ENCODE measurements around the gene ZCCHC2. TPM values are rescaled to one million over a fixed set of nuclear protein-coding genes. Genes with fewer than 3 reads are reported as not detected.

Gene ZCCHC2
- total and polyA plus RNA-seq, 2 of the 13 experiments (the other 11 are each of a cell fraction or from before 2014, with no cell fraction given): 62.5 to 76.1 TPM

- Histone ChIP-seq H4K20me1 (ENCODE audit: insufficient read depth, low read length) (peaks cover 19% of the 10 kb centered on the region; the same call in 1 of the 2 replicates), H3K4me2 (ENCODE audit: low read depth, low read length) (peak overlapping the region; percentile 33; the same call in 1 of the 2 replicates), H3K27ac (ENCODE audit: extremely low read length, insufficient read depth, low read length) (peak overlapping the region; percentile 46), H3K9me3 (ENCODE audit: low read length) (no peaks in the 10 kb centered on the region), H3K36me3 (replicated peaks in 1 of 2; ENCODE audit: control insufficient read depth in 1 of 2, insufficient read depth in 2 of 2, low read length in 2 of 2) (peaks cover 18 to 58% of the 10 kb centered on the region in 2 experiments), H3K27me3 (ENCODE audit: control insufficient read depth in 1 of 2, insufficient read depth in 2 of 2, low read length in 2 of 2) (no peaks in the 10 kb centered on the region), H3K4me1 (ENCODE audit: insufficient read depth, low read length) (peaks cover 63% of the 10 kb centered on the region), H2AFZ (ENCODE audit: low read length) (no peak overlapping the region), H3K4me3 (replicated peaks in 1 of 3; ENCODE audit: insufficient read depth in 1 of 3, low read depth in 2 of 3, low read length in 3 of 3) (peak overlapping the region in 1 of 3 experiments; percentile 2; a peak in 1 of 6 replicates), H3K9ac (ENCODE audit: insufficient read depth, low read depth, low read length) (no peak overlapping the region), H3K79me2 (ENCODE audit: insufficient read depth, low read length) (peaks cover 92% of the 10 kb centered on the region)
- no peak for DNase-seq (ENCODE audit: low spot score)
- BruUV-seq (replicated peaks): no TSS peak
- 72% methylated on average over 3 of the region's 3 CpGs for WGBS (ENCODE audit: low lambda C conversion rate)
- POLR2A ChIA-PET: interaction anchor here (0.9 to 2.5 kb wide), 3 partner anchors 10 to 118 kb away, joined by 4 to 13 read pairs (median 4); no protein-coding TSS in a partner anchor
- intact Hi-C loops (cut with micrococcal nuclease; ENCODE audit: unreplicated experiment): no loop called here
- CTCF ChIA-PET (ENCODE audit: low intra/inter-chr PET ratio, low total read pairs): no interaction called here
- no peak for FAIRE-seq
- TF ChIP-seq THRA (CRISPR knock-in tag; IDR thresholded peaks at IDR 0.05; ENCODE audit: borderline replicate concordance) (no peak), ATRX (CRISPR knock-in tag; IDR thresholded peaks at IDR 0.05; ENCODE audit: borderline replicate concordance) (no peak), ZNF607 (CRISPR knock-in tag; IDR thresholded peaks at IDR 0.05; ENCODE audit: borderline replicate concordance) (no peak), FIP1L1 (IDR thresholded peaks at IDR 0.05; ENCODE audit: borderline replicate concordance, insufficient read depth, low read depth, low read length) (no peak), KMT2B (CRISPR knock-in tag; IDR thresholded peaks at IDR 0.05) (no peak), ZNF891 (CRISPR knock-in tag; IDR thresholded peaks at IDR 0.05) (no peak), JUND (CRISPR knock-in tag; IDR thresholded peaks at IDR 0.05) (no peak), ZNF572 (CRISPR knock-in tag; IDR thresholded peaks at IDR 0.05) (no peak), PHB2 (IDR thresholded peaks at IDR 0.05; ENCODE audit: partially characterized antibody) (no peak), FOSL2 (CRISPR knock-in tag; IDR thresholded peaks at IDR 0.05) (no peak), ZNF160 (CRISPR knock-in tag; IDR thresholded peaks at IDR 0.05) (no peak), ZNF776 (CRISPR knock-in tag; IDR thresholded peaks at IDR 0.05) (no peak), ZNF460 (CRISPR knock-in tag; IDR thresholded peaks at IDR 0.05; ENCODE audit: borderline replicate concordance) (no peak), ESRRA (CRISPR knock-in tag; IDR thresholded peaks at IDR 0.05; ENCODE audit: low read depth) (no peak)
- TF ChIP-seq, protein P1, sequence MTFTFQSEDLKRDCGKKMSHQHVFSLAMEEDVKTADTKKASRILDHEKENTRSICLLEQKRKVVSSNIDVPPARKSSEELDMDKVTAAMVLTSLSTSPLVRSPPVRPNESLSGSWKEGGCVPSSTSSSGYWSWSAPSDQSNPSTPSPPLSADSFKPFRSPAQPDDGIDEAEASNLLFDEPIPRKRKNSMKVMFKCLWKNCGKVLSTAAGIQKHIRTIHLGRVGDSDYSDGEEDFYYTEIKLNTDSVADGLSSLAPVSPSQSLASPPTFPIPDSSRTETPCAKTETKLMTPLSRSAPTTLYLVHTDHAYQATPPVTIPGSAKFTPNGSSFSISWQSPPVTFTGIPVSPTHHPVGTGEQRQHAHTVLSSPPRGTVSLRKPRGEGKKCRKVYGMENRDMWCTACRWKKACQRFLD (CRISPR knock-in tag; IDR thresholded peaks at IDR 0.05; ENCODE audit: borderline replicate concordance): no peak
- TF ChIP-seq, protein P2, sequence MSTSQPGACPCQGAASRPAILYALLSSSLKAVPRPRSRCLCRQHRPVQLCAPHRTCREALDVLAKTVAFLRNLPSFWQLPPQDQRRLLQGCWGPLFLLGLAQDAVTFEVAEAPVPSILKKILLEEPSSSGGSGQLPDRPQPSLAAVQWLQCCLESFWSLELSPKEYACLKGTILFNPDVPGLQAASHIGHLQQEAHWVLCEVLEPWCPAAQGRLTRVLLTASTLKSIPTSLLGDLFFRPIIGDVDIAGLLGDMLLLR (CRISPR knock-in tag; IDR thresholded peaks at IDR 0.05): no peak
- TF ChIP-seq, protein P3, sequence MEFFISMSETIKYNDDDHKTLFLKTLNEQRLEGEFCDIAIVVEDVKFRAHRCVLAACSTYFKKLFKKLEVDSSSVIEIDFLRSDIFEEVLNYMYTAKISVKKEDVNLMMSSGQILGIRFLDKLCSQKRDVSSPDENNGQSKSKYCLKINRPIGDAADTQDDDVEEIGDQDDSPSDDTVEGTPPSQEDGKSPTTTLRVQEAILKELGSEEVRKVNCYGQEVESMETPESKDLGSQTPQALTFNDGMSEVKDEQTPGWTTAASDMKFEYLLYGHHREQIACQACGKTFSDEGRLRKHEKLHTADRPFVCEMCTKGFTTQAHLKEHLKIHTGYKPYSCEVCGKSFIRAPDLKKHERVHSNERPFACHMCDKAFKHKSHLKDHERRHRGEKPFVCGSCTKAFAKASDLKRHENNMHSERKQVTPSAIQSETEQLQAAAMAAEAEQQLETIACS (CRISPR knock-in tag; IDR thresholded peaks at IDR 0.05): no peak
- peak; percentile 22 for ATAC-seq
- in situ Hi-C loops (cut with HindIII; ENCODE audit: extremely low pct_ligation_motif_present, low pct_unique_long_range_greater_than_20kb): no loop called here
Measured at GRCh38 chr18:62538881-62539280, 16.1 kb downstream of the ZCCHC2 start.
